Panc1 (cell line): Measurements from ENCODE around the gene TOP3A.

Experiments used
- CTCF ChIP-seq: fragments of 450-650 bp; IDR thresholded peaks from 2 replicates; pipeline ENCODE4 v1.5.1; 2017; ENCODE audit warnings: mild to moderate bottlenecking
- POLR2AphosphoS5 ChIP-seq: IDR thresholded peaks from 2 replicates; pipeline ENCODE4 v1.6.1; 2012; ENCODE audit warnings: mild to moderate bottlenecking, low read depth, low read length, moderate library complexity
- REST ChIP-seq, 2 experiments: IDR thresholded peaks; 2 replicates each; pipeline ENCODE4 v1.6.1; 2011 to 2012; ENCODE audit warnings: low read depth in 2 of 2, control low read depth in 1 of 2, low read length in 1 of 2, mild to moderate bottlenecking in 1 of 2, moderate library complexity in 1 of 2; ENCODE audit not compliant: insufficient read depth in 1 of 2
- SIN3A ChIP-seq: IDR thresholded peaks from 2 replicates; pipeline ENCODE4 v1.6.1; 2012; ENCODE audit warnings: low read depth, mild to moderate bottlenecking, low read length, moderate library complexity, borderline replicate concordance; ENCODE audit not compliant: insufficient read depth
- TCF7L2 ChIP-seq: IDR thresholded peaks from 2 replicates; pipeline ENCODE4 v1.6.1; 2011; ENCODE audit warnings: mild to moderate bottlenecking, low read depth, low read length, inconsistent platforms

GRCh38 chr17:18252160-18252559 is 62.6 kb downstream of the TOP3A start:
- TF ChIP-seq CTCF, result no peak
- TF ChIP-seq SIN3A, result no peak
- no peak for TF ChIP-seq TCF7L2
- no peak for TF ChIP-seq POLR2AphosphoS5
- no peak for TF ChIP-seq REST (IDR thresholded peaks at IDR 0.05; ENCODE audit: insufficient read depth in 1 of 2, low read depth in 2 of 2, low read length in 1 of 2)
